Measurements from ENCODE around the gene TMEM80. TPM values are rescaled to one million over a fixed set of nuclear protein-coding genes. Genes with fewer than 3 reads are reported as not detected.

The TMEM80 gene
- total RNA-seq, 1 donor from 2014 or later: 37.4 TPM

DNA sequence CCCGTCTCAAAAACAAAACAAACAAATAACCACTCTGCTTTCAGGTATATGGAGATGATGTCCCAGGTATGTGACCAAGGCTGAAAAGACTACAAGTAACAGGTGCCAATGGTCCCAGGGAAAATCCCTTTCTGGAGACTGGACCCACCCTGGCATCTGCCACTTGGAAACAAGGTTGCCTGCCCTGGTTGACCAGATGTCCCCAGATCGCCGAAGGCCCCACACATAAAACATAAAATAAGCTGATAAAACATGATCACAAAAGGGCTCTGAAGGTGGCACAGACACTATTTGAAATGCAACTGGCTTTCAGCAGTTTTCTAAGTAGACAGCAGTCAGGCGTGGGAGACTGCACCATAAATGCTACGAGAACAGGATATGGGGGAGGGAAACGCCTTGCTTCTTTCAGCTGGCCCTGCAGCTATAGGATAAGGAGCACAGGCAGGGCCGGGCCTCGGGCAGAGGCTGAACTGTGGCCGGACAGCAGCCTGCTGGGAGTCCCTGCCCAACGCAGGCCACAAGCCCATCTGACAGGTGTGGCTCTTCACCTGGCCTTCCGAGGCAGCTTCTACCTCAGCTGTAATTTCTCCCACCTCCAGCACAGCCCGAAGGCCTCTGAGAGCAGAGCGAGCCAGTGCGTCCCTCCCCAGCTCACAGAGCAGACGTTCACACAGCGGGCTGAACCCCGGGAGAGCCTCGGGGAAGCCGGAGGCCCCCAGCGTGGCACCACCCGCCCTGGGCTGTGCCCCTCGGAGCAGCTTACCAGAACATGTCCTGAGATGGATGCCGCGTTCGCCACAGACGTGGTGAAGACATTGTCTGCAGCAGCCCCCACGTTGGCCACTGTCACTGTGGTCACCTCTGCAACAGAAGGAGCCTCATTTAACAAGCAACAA lies 4.6 kb upstream of the TMEM80 start:
- Mint-ChIP-seq H3K4me3 (peak overlapping the region; percentile 30), H3K9me3 (no peaks in the 10 kb centered on the region), H3K36me3 (peaks cover 6% of the 10 kb centered on the region), H3K27ac (peak overlapping the region; percentile 78), H3K27me3 (no peaks in the 10 kb centered on the region), H3K4me1 (ENCODE audit: unreplicated experiment) (peaks cover 24% of the 10 kb centered on the region)
- no peak for DNase-seq (ENCODE audit: extremely low spot score, unreplicated experiment)
- TF ChIP-seq CTCF (conservative IDR thresholded peaks at IDR 0.05): no peak

- Mint-ChIP-seq H3K4me3 (peak overlapping the region; percentile 30), H3K27ac (peak overlapping the region; percentile 78), H3K9me3 (no peaks in the 10 kb centered on the region), H3K36me3 (peaks cover 3% of the 10 kb centered on the region), H3K27me3 (no peaks in the 10 kb centered on the region), H3K4me1 (ENCODE audit: unreplicated experiment) (peaks cover 28% of the 10 kb centered on the region)
- DNase-seq (ENCODE audit: extremely low spot score, unreplicated experiment): no peak
- no peak for TF ChIP-seq CTCF (conservative IDR thresholded peaks at IDR 0.05)
These were observed 3.7 kb upstream of the TMEM80 start for GRCh38 chr11:691710-692590.

DNA sequence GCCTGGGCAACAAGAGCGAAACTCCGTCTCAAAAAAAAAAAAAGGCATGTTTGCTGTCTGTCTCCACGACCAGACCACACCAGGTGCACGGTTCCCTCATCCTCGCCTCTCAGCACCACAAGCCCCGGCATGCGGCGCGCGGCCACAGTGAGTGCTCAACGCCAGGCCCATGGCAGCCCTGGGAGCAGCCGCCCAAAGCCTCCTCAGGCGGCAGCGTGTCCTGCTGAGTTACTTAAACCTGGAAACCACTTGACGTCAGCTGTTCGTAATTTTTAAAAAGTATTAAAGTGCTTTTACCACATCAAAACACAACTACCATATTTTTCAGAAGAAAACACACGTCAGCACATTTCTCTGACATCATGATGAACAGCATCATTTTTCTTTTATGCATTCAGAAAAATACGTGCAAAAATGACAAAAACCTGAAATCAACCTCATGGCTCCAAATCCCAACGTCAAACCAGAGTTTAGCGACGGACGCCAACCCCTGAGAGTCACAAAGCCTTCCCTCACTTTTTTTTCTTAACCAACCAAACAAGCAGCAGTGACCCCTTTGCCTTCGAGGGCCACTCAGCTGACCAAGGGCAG lies 2.7 kb upstream of the TMEM80 start:
- Mint-ChIP-seq H3K9me3 (no peaks in the 10 kb centered on the region), H3K36me3 (no peaks in the 10 kb centered on the region), H3K27me3 (no peaks in the 10 kb centered on the region), H3K4me3 (peak overlapping the region; percentile 87), H3K27ac (peak overlapping the region; percentile 95), H3K4me1 (ENCODE audit: unreplicated experiment) (peaks cover 37% of the 10 kb centered on the region)
- no peak for DNase-seq (ENCODE audit: extremely low spot score, unreplicated experiment)
- no peak for TF ChIP-seq CTCF (conservative IDR thresholded peaks at IDR 0.05)

GRCh38 chr11:693415-693831 lies 2.2 kb upstream of the TMEM80 start:
- TF ChIP-seq CTCF (conservative IDR thresholded peaks at IDR 0.05): no peak
- no peak for DNase-seq (ENCODE audit: extremely low spot score, unreplicated experiment)
- H3K27me3 Mint-ChIP-seq: no peaks in the 10 kb centered on the region
- no peaks in the 10 kb centered on the region for H3K36me3 Mint-ChIP-seq
- H3K9me3 Mint-ChIP-seq: no peaks in the 10 kb centered on the region
- peak overlapping the region; percentile 95 for H3K27ac Mint-ChIP-seq
- peak overlapping the region; percentile 87 for H3K4me3 Mint-ChIP-seq
- peaks cover 38% of the 10 kb centered on the region for H3K4me1 Mint-ChIP-seq (ENCODE audit: unreplicated experiment)

GRCh38 chr11:693887-694562 lies 1.6 kb upstream of the TMEM80 start:
- peak overlapping the region; percentile 95 for H3K27ac Mint-ChIP-seq
- H3K36me3 Mint-ChIP-seq: no peaks in the 10 kb centered on the region
- no peak for TF ChIP-seq CTCF (conservative IDR thresholded peaks at IDR 0.05)
- DNase-seq (ENCODE audit: extremely low spot score, unreplicated experiment): no peak
- H3K4me1 Mint-ChIP-seq (ENCODE audit: unreplicated experiment): peaks cover 38% of the 10 kb centered on the region
- no peaks in the 10 kb centered on the region for H3K27me3 Mint-ChIP-seq
- peak overlapping the region; percentile 87 for H3K4me3 Mint-ChIP-seq
- H3K9me3 Mint-ChIP-seq: no peaks in the 10 kb centered on the region
